ENCODE measurements around the gene GRID2. TPM values are rescaled to one million over a fixed set of nuclear protein-coding genes. Genes with fewer than 3 reads are reported as not detected.

The GRID2 gene
- total RNA-seq, 4 donors from 2014 or later = 0.33 TPM; not detected in 3

DNA sequence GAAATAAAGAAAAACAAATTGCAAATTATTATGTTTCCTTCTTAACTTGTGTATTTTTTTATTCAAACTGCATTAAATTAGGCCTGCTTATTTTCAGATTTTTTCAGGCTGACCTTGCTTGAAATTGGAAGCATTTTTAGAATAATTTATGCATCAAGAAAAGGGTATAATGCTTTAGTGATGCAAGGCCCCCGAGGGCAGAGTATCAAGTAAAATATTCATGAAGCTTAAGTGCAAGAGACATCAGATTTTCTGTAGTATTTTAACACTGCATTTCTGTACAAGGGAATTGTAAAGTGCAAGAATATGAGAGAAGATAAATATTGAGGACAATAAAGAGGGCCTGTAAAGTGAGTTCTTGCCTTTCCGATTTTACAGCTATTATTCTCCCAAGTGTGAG lies 1039.0 kb downstream of the GRID2 start:
- Histone ChIP-seq H3K4me1 (no peaks in the 10 kb centered on the region), H3K4me3 (replicated peaks in 1 of 3) (no peak overlapping the region), H3K9me3 (peaks cover 2% of the 10 kb centered on the region), H3K36me3 (no peaks in the 10 kb centered on the region), H3K27ac (no peak overlapping the region), H3K27me3 (no peaks in the 10 kb centered on the region)
- no peak for DNase-seq
- no peak for TF ChIP-seq POLR2A (IDR thresholded peaks at IDR 0.05)
- TF ChIP-seq, protein P1, sequence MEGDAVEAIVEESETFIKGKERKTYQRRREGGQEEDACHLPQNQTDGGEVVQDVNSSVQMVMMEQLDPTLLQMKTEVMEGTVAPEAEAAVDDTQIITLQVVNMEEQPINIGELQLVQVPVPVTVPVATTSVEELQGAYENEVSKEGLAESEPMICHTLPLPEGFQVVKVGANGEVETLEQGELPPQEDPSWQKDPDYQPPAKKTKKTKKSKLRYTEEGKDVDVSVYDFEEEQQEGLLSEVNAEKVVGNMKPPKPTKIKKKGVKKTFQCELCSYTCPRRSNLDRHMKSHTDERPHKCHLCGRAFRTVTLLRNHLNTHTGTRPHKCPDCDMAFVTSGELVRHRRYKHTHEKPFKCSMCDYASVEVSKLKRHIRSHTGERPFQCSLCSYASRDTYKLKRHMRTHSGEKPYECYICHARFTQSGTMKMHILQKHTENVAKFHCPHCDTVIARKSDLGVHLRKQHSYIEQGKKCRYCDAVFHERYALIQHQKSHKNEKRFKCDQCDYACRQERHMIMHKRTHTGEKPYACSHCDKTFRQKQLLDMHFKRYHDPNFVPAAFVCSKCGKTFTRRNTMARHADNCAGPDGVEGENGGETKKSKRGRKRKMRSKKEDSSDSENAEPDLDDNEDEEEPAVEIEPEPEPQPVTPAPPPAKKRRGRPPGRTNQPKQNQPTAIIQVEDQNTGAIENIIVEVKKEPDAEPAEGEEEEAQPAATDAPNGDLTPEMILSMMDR (IDR thresholded peaks at IDR 0.05) = no peak
- 81 to 87% methylated on average over 2 of the region's 2 CpGs for WGBS, 2 donors
- intact Hi-C loops (cut with DNase I) = no loop called here

DNA sequence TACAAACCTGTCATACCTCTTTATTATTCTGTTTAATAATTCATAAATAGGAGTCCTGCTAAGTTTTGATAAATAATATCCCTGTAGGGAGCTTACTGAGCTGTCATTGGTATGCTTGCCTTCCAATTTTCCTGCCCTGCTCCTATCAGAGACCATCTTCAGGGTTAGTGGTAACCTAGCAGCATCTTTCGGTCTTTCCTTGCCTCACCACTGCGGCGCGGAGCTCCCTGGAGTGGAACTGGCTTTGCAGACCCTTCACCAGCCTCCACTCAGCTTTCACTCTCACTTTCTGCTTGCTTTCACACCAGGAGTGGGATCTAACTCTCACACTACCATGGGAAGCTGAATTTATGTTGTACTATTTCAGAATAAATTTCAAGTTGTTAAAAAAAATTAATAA lies 1043.1 kb downstream of the GRID2 start:
- H3K36me3 ChIP-seq = no peaks in the 10 kb centered on the region
- no peak for DNase-seq
- WGBS, 2 donors = 77 to 91% methylated on average over 4 of the region's 4 CpGs
- no peaks in the 10 kb centered on the region for H3K4me1 ChIP-seq
- H3K4me3 ChIP-seq (replicated peaks in 1 of 3) = no peak overlapping the region
- intact Hi-C loops (cut with DNase I) = no loop called here
- TF ChIP-seq, protein P1 (IDR thresholded peaks at IDR 0.05) = no peak
- TF ChIP-seq POLR2A (IDR thresholded peaks at IDR 0.05) = no peak
- H3K27ac ChIP-seq = no peak overlapping the region
- H3K9me3 ChIP-seq = peaks cover 2% of the 10 kb centered on the region
- H3K27me3 ChIP-seq = no peaks in the 10 kb centered on the region

DNA sequence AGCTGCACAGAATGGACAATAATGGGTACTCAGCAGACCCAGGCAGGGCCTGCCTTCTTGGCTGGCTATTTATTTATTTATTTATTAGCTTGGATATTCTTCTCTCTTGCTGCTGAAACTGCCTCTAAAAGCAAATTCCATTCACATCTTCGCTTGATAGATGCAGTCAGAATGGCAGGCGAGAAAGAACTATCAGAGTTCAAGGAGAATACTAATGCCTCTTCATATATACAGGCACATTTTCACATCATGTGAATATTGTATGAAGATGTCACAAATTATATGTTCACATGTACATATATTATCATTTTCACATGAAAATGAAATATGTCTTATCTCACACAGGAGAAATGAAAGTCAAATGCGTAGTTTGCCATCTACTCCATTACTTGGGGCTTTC lies 1045.1 kb downstream of the GRID2 start:
- peaks cover 2% of the 10 kb centered on the region for H3K9me3 ChIP-seq

DNA sequence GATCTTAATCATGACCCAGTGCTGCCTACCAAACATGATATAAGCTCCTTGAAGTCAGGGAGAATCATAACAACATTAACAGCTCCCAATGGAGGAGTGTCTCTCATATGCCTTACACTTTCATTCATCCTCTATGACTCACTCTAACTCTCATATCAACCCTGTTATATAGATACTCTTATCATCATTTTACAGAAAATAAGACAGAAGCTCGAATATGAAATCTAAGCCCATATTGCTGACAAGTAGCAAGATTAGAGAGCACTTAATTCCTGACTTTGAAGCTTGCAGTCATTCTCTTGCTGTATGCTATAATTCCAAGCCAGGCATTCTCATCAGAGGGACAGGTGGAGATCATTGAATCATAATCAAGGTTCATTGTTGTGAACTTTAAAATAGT lies 1048.1 kb downstream of the GRID2 start:
- intact Hi-C loops (cut with DNase I) = no loop called here
- 69 to 77% methylated on average over 1 of the region's 1 CpG for WGBS, 2 donors
- Histone ChIP-seq H3K27ac (no peak overlapping the region), H3K4me1 (no peaks in the 10 kb centered on the region), H3K4me3 (replicated peaks in 1 of 3) (no peak overlapping the region), H3K36me3 (no peaks in the 10 kb centered on the region), H3K27me3 (no peaks in the 10 kb centered on the region), H3K9me3 (no peaks in the 10 kb centered on the region)
- TF ChIP-seq POLR2A (IDR thresholded peaks at IDR 0.05) = no peak
- TF ChIP-seq, protein P1 (IDR thresholded peaks at IDR 0.05) = no peak
- no peak for DNase-seq

More for the DNA sequence above, 1045.1 kb downstream of the GRID2 start:
- 96% methylated on average over 3 of the region's 3 CpGs for WGBS, 2 donors
- intact Hi-C loops (cut with DNase I) = no loop called here
- no peaks in the 10 kb centered on the region for H3K36me3 ChIP-seq
- no peaks in the 10 kb centered on the region for H3K27me3 ChIP-seq
- no peak for TF ChIP-seq POLR2A (IDR thresholded peaks at IDR 0.05)
- TF ChIP-seq, protein P1 (IDR thresholded peaks at IDR 0.05) = no peak
- no peak overlapping the region for H3K4me3 ChIP-seq (replicated peaks in 1 of 3)
- H3K27ac ChIP-seq = no peak overlapping the region
- DNase-seq = no peak
- H3K4me1 ChIP-seq = no peaks in the 10 kb centered on the region

DNA sequence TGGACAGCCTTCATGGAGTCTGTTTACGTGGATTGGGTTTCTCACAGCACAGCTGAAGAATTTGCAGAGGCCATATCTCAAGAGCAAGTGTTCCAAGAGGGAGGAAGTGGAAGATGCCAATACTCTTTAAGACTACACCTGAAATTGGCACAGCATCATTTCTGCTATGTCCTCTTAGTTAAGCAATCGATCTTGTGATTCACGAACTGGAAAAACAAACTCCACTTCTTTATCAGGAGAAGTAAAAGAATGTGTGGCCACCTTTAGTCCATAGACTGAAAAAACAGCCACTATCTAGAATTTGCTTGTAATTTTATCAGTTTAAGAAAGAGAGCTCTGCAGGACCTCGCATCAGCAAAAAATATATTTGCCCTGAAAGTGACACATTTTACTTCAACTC lies 1051.6 kb downstream of the GRID2 start:
- no peaks in the 10 kb centered on the region for H3K9me3 ChIP-seq
- no peak for DNase-seq
- no peak overlapping the region for H3K4me3 ChIP-seq (replicated peaks in 1 of 3)
- intact Hi-C loops (cut with DNase I) = no loop called here
- TF ChIP-seq POLR2A (IDR thresholded peaks at IDR 0.05) = no peak
- TF ChIP-seq, protein P1 (IDR thresholded peaks at IDR 0.05) = no peak
- WGBS, 2 donors = 51 to 62% methylated on average over 4 of the region's 4 CpGs
- H3K27ac ChIP-seq = no peak overlapping the region
- H3K27me3 ChIP-seq = no peaks in the 10 kb centered on the region
- no peaks in the 10 kb centered on the region for H3K36me3 ChIP-seq
- H3K4me1 ChIP-seq = no peaks in the 10 kb centered on the region

Data from thyroid gland (tissue), 4 donors.